HepG2 (cell line): ENCODE measurements around the gene NOS1. TPM values are rescaled to one million over a fixed set of nuclear protein-coding genes. Genes with fewer than 3 reads are reported as not detected.

Experiments
- ATAC-seq: fragments of 200-7000 bp; cut with Tn5 transposase; 3 replicates; pipeline ENCODE4 v1.9.1; 2020; ENCODE audit warnings: mild to moderate bottlenecking, moderate library complexity
- BruUV-seq: library from RNA; stranded (reverse); fragments of 400-500 nt; replicated peaks from 2 replicates; lab custom pipeline; 2021; lab: Mats Ljungman, UMichigan
- CTCF ChIA-PET: fragments of 300-600 bp; formaldehyde crosslinking; extraction: SDS; loops from one replicate; lab custom pipeline; 2021; ENCODE audit warnings: low total read pairs, inconsistent platforms, low intra/inter-chr PET ratio; lab: Yijun Ruan, JAX
- POLR2A ChIA-PET: fragments of 350-600 bp; sonication (Branson Sonifier 250); formaldehyde crosslinking; loops from one replicate; lab custom pipeline; 2020; ENCODE audit warnings: antibody characterized with exemption, inconsistent platforms; lab: Yijun Ruan, JAX
- DNase-seq: peaks from one replicate; pipeline ENCODE4 v3.0.0-alpha.2; 2015; ENCODE audit warnings: low spot score
- FAIRE-seq: peaks from 3 replicates; lab custom pipeline; 2011; peaks lifted over from hg19 to GRCh38; lab: Jason Lieb, UNC
- H2AFZ ChIP-seq: one replicate; pipeline ENCODE4 v1.6.1; 2011; ENCODE audit warnings: low read length, inconsistent platforms
- H3K27ac ChIP-seq: fragments of 300-600 bp; 3 replicates; pipeline ENCODE4 v1.8.0; 2011; ENCODE audit warnings: mixed run types, mild to moderate bottlenecking, mixed read lengths, low read length, inconsistent platforms; ENCODE audit not compliant: insufficient read depth; ENCODE audit errors: extremely low read length
- H3K27me3 ChIP-seq, 2 experiments: fragments of 200-600 bp in 1 of 2; 2 replicates in 1 of 2; 3 replicates in 1 of 2; pipeline versions ENCODE4 v1.6.0 to v1.8.0; 2011; ENCODE audit warnings: low read length in 2 of 2, mild to moderate bottlenecking in 2 of 2, moderate library complexity in 2 of 2, inconsistent platforms in 1 of 2; ENCODE audit not compliant: insufficient read depth in 2 of 2, control insufficient read depth in 1 of 2
- H3K36me3 ChIP-seq, 2 experiments: fragments of 200-600 bp in 1 of 2; replicated peaks in 1 of 2; 2 replicates in 1 of 2; 3 replicates in 1 of 2; pipeline versions ENCODE4 v1.5.1 to v1.8.0; 2011; ENCODE audit warnings: low read length in 2 of 2, inconsistent platforms in 1 of 2; ENCODE audit not compliant: insufficient read depth in 2 of 2, control insufficient read depth in 1 of 2
- H3K4me1 ChIP-seq: 2 replicates; pipeline ENCODE4 v1.5.1; 2012; ENCODE audit warnings: low read length, inconsistent platforms; ENCODE audit not compliant: insufficient read depth
- H3K4me2 ChIP-seq: 2 replicates; pipeline ENCODE4 v1.6.0; 2011; ENCODE audit warnings: low read depth, low read length, inconsistent platforms
- H3K4me3 ChIP-seq, 3 experiments: fragments of 200-600 bp in 1 of 3; sonication (generic), shearing (Covaris generic) in 1 of 3; replicated peaks in 1 of 3; 2 replicates each; pipeline ENCODE4 v1.5.1; 2011 to 2016; ENCODE audit warnings: low read length in 3 of 3, inconsistent platforms in 2 of 3, low read depth in 2 of 3, mild to moderate bottlenecking in 2 of 3, control low read depth in 1 of 3, mixed read lengths in 1 of 3; ENCODE audit not compliant: insufficient read depth in 1 of 3
- H3K79me2 ChIP-seq: one replicate; pipeline ENCODE4 v1.6.1; 2011; ENCODE audit warnings: low read length, inconsistent platforms; ENCODE audit not compliant: insufficient read depth
- H3K9ac ChIP-seq: 2 replicates; pipeline ENCODE4 v1.6.0; 2011; ENCODE audit warnings: mild to moderate bottlenecking, low read depth, low read length, inconsistent platforms; ENCODE audit not compliant: insufficient read depth
- H3K9me3 ChIP-seq: 2 replicates; pipeline ENCODE4 v1.5.1; 2012; ENCODE audit warnings: mild to moderate bottlenecking, low read length
- H4K20me1 ChIP-seq: 2 replicates; pipeline ENCODE4 v1.6.0; 2011; ENCODE audit warnings: inconsistent platforms, mild to moderate bottlenecking, low read length, moderate library complexity; ENCODE audit not compliant: insufficient read depth
- BHLHE40 ChIP-seq: IDR thresholded peaks from 2 replicates; pipeline ENCODE4 v1.6.1; 2011; ENCODE audit warnings: low read length, improper control_type of control experiment
- GPBP1L1 ChIP-seq: sonication (generic); formaldehyde crosslinking; IDR thresholded peaks from 2 replicates; pipeline ENCODE4 v1.5.0; 2020; ENCODE audit warnings: mild to moderate bottlenecking, missing genetic modification reagents
- MBNL3 ChIP-seq: fragments of 250-450 bp; sonication (Bioruptor Pico); conservative IDR thresholded peaks from 2 replicates; pipeline ENCODE4 v1.8.0; 2022; ENCODE audit warnings: mild to moderate bottlenecking, inconsistent platforms
- MNT ChIP-seq: fragments of 450-650 bp; IDR thresholded peaks from 2 replicates; pipeline ENCODE4 v1.6.1; 2016
- POGZ ChIP-seq: sonication (generic); formaldehyde crosslinking; IDR thresholded peaks from 2 replicates; pipeline ENCODE4 v1.4.0; 2020; ENCODE audit warnings: mild to moderate bottlenecking, missing genetic modification reagents
- ZNF280D ChIP-seq: sonication (generic); formaldehyde crosslinking; IDR thresholded peaks from 2 replicates; pipeline ENCODE4 v1.5.1; 2020; ENCODE audit warnings: mild to moderate bottlenecking, missing genetic modification reagents
- ZNF704 ChIP-seq: sonication (generic); formaldehyde crosslinking; IDR thresholded peaks from 2 replicates; pipeline ENCODE4 v1.8.1; 2023; ENCODE audit warnings: mild to moderate bottlenecking, inconsistent platforms, moderate library complexity, missing genetic modification reagents, borderline replicate concordance
- ZNF891 ChIP-seq: sonication (generic); formaldehyde crosslinking; IDR thresholded peaks from 2 replicates; pipeline ENCODE4 v1.5.0; 2020; ENCODE audit warnings: mild to moderate bottlenecking, missing genetic modification reagents
- WGBS: methylation state at CpG from one replicate; pipeline ENCODE4 v1.1.6; 2017; ENCODE audit warnings: low lambda C conversion rate; 5-methylcytosine and 5-hydroxymethylcytosine counted together
- in situ Hi-C: cut with HindIII; loops from 2 replicates; pipeline ENCODE4 v1.10.0; 2017; ENCODE audit warnings: low pct_unique_long_range_greater_than_20kb; ENCODE audit not compliant: extremely low pct_ligation_motif_present
- intact Hi-C: fragments of 100-400 bp; cut with micrococcal nuclease; formaldehyde crosslinking; loops from one replicate; pipeline ENCODE4 v1.10.0; 2022; ENCODE audit not compliant: unreplicated experiment
- polyA plus RNA-seq, 8 experiments: library from polyadenylated mRNA; depleted of rRNA in 3 of 8; stranded (reverse) in 7 of 8; unstranded in 1 of 8; fragments of >200 nt; fragmentation: Illumina TruSeq in 4 of 8; extraction: Trizol in 4 of 8; gene quantifications; 2 replicates each; pipeline versions ENCODE4 v1.2.1 to v1.2.3, GENCODE V29; 2011 to 2016; ENCODE audit warnings: low read depth in 4 of 8, missing spikeins in 1 of 8, mixed read lengths in 1 of 8; ENCODE audit not compliant: insufficient read depth in 1 of 8
- total RNA-seq, 5 experiments: library from RNA; depleted of rRNA; stranded (reverse); fragments of >200 nt; fragmentation: Illumina TruSeq; extraction: Trizol; gene quantifications; 2 replicates each; pipeline ENCODE4 v1.2.3, GENCODE V29; 2016; ENCODE audit warnings: low read depth in 1 of 5
- TF ChIP-seq, protein P1 (sequence below): fragments of 450-650 bp; IDR thresholded peaks from 2 replicates; pipeline ENCODE4 v1.6.1; 2017

NOS1 gene
- total and polyA plus RNA-seq, 2 of the 13 experiments (the other 11 are each of a cell fraction or from before 2014, with no cell fraction given): not detected

DNA sequence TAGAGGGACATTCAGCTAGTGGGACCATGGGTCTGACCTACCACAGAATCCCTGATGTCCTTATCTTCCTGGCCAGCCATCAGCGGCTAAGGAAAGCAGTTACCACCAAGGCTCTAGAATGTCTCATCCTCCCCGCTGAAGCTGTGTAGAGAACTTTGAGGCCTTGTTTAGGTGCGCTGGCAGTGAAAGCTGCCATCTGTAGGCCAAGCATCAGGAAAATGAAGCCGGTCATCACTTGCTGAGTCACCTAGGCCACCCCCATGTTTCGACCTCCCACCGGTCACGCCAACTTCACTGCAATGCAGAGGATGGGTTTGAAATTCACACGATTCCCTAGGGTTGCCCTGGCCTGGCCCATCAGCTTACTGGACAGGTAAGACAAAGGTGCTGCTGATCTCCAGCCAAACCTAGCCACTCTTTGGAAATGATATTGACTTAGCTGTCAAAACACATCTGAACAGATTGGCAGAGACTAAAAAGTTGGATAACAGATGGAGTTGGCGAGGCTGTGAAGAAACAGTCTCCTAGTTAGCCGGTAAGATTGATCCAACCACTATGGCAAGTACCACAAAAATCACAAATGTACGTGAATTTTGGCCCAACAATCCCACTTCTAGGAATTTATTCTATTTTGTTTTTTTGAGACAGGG, 52.0 kb downstream of the NOS1 start:
- no peak for FAIRE-seq

More for the DNA sequence above, 52.0 kb downstream of the NOS1 start:
- no peak for DNase-seq
- Histone ChIP-seq H2AFZ (no peak overlapping the region), H3K9me3 (no peaks in the 10 kb centered on the region), H4K20me1 (no peaks in the 10 kb centered on the region), H3K27ac (no peak overlapping the region), H3K9ac (no peak overlapping the region), H3K4me3 (no peak overlapping the region), H3K4me2 (no peak overlapping the region), H3K27me3 (peaks cover 0 to 23% of the 10 kb centered on the region in 2 experiments; a peak in 4 of 5 replicates), H3K79me2 (no peaks in the 10 kb centered on the region), H3K36me3 (no peaks in the 10 kb centered on the region), H3K4me1 (no peaks in the 10 kb centered on the region)
- ChIA-PET CTCF (no interaction called here), POLR2A (no interaction called here)
- intact Hi-C loops (no loop called here), in situ Hi-C loops (no loop called here)
- ATAC-seq: no peak
- 24% methylated on average over 10 of the region's 11 CpGs for WGBS
- no TSS peak for BruUV-seq
- no peak for TF ChIP-seq MNT
- TF ChIP-seq BHLHE40: no peak
- TF ChIP-seq ZNF280D (CRISPR knock-in tag): no peak
- no peak for TF ChIP-seq GPBP1L1 (CRISPR knock-in tag)
- no peak for TF ChIP-seq ZNF704 (CRISPR knock-in tag)
- no peak for TF ChIP-seq ZNF891
- no peak for TF ChIP-seq POGZ
- no peak for TF ChIP-seq MBNL3
- TF ChIP-seq, protein P1, sequence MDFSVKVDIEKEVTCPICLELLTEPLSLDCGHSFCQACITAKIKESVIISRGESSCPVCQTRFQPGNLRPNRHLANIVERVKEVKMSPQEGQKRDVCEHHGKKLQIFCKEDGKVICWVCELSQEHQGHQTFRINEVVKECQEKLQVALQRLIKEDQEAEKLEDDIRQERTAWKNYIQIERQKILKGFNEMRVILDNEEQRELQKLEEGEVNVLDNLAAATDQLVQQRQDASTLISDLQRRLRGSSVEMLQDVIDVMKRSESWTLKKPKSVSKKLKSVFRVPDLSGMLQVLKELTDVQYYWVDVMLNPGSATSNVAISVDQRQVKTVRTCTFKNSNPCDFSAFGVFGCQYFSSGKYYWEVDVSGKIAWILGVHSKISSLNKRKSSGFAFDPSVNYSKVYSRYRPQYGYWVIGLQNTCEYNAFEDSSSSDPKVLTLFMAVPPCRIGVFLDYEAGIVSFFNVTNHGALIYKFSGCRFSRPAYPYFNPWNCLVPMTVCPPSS: no peak
